ENCODE results near the gene LSP1.
A peak's percentile ranks its signal among the peaks of the same experiment; 100 is the strongest.
"Not testable (repeated sequence)": the region's sequence is repeated elsewhere in the genome, so short reads cannot be mapped to it uniquely, and the experiment has no call there.

LSP1 gene, protein sequence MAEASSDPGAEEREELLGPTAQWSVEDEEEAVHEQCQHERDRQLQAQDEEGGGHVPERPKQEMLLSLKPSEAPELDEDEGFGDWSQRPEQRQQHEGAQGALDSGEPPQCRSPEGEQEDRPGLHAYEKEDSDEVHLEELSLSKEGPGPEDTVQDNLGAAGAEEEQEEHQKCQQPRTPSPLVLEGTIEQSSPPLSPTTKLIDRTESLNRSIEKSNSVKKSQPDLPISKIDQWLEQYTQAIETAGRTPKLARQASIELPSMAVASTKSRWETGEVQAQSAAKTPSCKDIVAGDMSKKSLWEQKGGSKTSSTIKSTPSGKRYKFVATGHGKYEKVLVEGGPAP
- total RNA-seq: 665 to 1,835 (median 1,043) reads per million in 17 experiments

DNA sequence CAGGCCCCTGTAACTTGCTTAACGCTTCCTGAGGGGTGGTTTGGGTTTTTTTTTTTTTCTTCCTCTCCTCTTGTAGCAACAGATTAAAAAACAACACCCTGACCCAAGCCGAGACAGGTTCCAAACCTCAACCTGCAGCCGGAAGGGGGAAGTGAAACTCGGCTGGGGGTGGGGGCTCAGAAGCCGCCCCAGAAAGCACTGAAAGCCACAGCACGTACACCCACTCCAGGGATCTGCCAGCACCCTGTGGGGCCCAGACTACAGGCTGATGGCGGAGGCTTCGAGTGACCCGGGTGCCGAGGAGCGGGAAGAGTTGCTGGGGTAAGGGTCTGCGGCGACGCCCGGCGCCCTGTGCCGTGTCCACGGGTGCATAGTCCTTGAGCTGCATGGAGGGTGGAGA is at the start of gene LSP1:
TSS of gene LSP1 (plus strand) at position 208 of the 400 bp plus-strand sequence. CDS start at position 269, 61 bp downstream.
- DNase-seq: peak; percentile 76 to 89 (median 86)

DNA sequence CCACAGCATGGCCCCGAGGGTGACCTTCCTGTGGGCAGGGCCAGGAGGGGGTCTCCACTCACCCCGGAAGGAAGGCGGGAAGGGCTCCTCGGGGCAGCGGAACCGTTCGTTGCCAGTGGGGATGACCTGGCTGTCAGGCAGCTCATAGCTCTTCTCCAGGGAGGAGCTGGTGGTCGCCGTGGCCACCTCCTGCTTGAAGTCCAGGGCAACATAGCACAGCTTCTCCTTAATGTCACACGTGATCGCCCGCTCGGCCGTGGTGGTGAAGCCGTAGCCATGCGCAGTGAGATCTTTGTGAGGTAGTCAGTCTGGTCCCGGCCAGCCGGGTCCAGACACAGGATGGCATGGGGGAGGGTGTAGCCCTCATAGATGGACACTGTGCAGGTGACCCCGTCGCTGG is 49.6 kb upstream of the LSP1 start:
- no peak for DNase-seq

DNA sequence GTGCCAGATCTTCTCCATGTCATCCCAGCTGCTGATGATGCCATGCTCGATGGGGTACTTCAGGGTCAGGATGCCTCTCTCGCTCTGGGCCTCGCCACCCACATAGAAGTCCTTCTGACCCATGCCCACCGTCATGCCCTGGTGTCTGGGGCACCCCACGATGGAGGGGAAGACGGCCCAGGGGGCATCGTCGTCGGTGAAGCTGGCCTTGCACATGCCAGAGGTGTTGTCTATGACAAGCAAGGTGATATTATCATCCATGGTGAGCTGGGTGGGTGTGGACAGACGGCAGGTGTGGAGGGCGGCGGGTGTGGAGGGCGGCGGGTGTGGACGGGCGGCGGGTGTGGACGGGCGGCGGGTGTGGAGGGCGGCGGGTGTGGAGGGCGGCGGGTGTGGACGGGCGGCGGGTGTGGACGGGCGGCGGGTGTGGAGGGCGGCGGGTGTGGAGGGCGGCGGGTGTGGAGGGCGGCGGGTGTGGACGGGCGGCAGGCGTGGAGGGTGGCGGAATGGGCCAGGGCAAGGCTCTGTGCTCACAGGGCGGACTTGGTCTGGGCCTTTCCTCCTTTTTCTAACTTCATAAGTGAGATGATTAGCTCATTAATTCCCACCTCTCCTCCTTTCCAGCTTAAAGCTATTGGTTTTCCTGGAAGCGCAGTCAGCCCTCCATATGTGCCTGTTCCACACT is 48.9 kb upstream of the LSP1 start:
- not testable (repeated sequence) for DNase-seq

DNA sequence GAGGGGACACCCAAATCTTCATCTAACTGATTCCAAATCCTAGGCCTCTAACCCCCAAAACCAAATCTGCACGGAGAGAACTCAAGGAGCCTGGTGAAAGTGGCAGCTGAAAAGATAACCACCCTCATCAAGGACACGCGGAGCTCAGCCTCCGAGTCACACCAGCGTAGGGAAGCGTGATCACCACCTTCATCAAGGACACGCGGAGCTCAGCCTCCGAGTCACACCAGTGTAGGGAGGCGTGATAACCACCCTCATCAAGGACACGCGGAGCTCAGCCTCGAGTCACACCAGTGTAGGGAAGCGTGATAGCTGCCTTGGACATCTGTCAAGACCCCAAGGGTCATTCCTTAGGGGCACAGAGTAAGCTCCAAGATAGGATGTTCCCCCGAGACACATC is 47.4 kb upstream of the LSP1 start:
- DNase-seq: no peak

DNA sequence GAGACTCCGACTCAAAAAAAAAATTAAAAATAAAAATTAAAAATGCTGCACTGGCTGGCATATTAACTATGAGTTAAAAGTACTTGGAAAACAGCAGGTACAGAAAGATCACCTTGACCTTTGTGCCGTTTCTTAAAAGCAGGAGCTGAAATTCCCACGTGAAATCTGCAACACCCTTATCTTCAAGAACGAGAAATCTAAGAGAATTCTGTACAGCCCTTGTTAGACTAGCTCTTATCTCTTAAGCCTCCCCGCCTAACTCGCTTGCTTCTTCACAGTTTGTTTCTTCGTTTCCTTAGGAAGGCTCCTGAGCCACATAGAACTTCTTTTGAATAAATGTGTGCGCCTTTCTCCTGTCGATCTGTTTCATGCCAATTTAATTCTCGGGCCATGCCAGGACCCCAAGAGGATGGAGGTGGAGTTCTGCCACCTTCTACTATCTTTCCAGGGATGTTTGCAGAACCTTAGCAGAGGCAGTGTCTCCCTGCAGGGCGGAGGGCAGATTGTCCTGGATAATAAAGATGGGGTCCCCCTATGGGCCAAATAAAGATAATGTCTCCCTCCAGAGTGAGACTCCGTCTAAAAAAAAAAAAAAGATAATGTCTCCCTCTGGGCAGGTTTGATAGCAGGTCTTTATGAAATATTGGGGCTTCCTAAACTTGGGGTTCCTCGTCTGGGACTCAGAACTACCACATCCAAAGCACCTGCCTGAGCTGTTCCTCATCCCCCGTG is 45.5 kb upstream of the LSP1 start:
- peak in 2 of 4 experiments; percentile 28 to 36 for DNase-seq

DNA sequence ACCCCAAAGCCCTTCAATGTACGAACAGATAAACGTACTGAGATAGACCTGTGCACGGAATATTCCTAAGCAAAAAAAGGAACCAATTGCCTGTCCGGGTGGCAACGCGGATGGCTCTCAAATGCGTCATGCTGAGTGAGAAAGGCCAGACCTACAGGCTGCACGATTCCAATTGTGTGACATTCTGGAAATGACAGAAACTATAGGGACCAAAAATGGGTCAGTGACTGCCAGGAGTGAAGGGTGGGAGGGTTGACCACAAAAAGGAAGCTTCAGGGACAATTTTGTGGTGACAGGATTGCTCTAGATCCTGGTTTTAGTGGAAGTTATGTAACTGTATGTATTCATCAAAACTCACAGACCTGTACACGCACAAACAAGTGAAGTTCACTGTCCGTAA is 42.1 kb upstream of the LSP1 start:
- peak; percentile 83 to 92 (median 84) for DNase-seq

DNA sequence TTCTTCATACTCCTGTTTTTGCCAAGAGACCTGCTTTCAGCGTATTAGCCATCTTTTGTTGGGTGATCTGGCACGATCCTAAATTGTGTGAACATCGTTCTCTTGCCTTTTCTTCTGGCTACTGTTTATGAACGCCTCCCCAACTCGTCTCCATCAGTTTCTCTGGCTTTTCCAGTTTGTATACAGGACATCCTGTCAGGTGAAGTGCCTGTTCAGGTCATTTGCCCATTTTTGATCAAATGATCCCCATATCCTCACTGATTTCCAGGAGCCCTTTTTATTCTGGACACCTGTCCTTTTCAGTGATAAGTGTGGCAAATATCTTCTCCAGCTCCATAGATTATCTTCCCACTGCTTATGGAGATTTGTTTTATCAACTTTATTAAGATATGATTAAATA is 40.6 kb upstream of the LSP1 start:
- DNase-seq: no peak

DNA sequence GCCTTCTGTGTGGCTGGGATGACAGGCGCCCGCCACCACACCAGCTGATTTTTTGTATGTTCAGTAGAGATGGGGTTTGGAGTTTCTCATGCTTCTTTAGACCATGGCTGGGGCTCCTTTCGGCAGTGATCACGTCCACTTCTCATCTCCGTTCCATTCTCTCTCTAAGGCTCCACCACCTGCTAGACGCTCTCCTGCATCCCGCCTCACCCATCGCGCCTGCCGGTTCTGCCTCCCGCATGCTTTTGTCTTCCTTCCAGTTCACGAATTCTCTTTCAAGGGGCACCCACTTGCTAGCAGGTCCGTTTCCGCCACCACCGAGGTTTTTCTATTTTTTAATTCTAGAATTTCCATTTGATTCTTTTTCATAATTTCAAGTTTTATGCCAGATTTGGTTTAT is 40.1 kb upstream of the LSP1 start:
- DNase-seq: no peak

DNA sequence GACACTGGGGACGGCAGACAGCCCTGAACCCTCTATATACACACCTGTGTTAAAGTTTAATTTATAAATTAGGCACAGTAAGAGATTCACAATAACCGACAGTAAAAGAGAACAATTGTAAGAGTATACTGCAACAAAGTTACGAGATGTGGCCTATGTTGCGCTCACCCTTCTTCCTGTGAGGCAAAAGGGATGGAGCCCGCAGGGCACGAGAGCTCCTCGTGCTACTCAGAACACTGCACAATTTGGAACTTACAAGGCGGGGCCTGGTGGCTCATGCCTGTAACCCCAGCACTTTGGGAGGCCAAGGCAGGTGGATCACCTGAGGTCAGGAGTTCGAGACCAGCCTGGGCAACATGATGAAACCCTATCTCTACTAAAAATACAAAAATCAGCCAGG is 39.5 kb upstream of the LSP1 start:
- DNase-seq: not testable (repeated sequence)

DNA sequence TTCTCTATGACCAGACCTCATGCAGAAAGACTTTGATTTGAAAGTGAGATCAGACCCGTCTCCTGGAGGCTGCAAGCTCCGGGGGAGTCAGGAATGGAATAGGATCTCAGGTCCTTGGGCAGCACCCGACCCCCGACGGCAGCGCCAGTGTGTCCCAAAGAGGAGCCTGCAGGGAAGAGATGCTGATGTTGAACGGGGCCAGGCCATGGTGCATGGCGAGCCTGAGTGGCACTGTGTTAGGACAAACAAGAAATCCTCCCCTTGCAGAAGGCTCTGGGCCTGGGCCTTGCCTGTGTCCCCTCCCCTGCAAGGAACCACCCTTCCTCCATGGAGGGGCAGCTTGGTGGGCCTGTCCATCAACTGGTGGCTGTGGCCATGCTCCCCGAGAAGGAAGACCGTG is 38.2 kb upstream of the LSP1 start:
- no peak for DNase-seq

DNA sequence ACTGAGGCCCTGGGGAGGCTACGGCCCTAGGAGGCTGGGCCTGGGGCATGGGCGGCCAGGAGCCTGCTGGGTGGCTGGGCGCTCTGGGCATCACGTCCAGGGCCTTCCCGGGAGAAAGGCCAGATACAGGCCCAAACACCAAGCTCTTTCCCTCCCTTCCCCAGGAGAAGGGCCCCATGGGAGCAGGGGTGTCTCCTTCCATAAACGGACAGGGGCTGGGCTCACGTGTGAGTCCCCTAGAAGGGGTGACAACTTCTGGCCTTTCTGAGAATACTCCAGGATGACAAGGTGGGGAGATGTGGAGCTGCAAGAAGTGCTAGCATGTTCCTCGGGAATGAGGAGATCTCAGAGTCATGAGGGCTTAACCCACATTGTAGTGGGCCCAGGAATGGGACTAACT is 37.6 kb upstream of the LSP1 start:
- DNase-seq: no peak

DNA sequence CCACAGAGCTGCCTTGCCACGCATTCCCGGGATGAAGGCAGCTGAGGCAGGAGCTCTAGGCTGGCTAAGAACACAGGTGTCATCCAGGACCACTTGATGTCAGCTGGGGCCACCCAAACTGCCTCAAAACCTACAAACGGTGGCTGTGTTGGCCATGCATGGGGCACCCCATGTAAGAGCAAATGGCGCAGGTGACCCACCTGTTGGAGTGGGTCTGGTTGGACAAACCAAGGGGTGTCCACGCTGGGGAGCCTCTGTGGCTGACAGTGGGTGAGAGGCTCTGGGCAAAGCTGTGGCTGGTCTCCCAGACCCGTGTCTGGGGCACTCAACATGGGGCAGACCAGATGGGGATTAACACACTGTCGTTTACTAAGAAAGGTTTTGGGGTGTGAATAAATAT is 37.1 kb upstream of the LSP1 start:
- no peak for DNase-seq

DNA sequence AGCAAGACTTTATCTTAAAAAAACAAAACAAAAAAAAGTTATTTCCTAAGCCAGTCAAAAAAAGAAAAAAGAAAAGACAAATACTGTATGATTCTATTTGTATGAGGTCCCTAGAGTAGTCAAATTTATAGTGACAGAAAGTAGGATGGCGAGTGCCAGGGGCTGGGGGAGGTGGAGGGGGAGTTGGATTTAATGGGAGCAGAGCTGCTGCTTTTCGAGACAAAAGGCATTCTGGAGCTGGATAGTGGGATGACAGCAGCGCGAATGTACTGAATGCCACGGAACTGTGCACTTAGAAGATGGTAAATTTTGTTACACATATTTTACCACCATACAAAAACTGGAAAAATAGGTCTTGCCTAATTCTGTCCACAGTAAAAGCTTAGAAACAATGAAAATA is 35.9 kb upstream of the LSP1 start:
- DNase-seq: no peak

DNA sequence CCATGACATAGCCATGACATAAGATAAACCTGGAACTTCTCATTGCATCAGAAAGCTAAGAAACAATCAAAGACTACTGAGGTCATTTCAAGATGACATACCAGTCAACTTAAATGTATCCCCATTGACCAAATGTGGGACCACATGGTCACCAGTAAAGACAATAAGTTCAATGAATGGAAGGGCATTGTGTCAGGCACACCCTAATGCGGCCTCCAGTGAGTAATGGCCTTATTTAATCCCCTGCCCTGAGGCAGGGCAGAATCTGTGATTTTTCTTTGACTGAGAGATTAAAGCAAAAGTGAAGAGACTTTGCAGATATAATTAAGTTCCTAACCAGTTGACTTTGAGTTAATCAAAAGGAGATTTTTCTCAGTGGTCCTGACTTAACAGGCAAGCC is 35.4 kb upstream of the LSP1 start:
- no peak for DNase-seq

DNA sequence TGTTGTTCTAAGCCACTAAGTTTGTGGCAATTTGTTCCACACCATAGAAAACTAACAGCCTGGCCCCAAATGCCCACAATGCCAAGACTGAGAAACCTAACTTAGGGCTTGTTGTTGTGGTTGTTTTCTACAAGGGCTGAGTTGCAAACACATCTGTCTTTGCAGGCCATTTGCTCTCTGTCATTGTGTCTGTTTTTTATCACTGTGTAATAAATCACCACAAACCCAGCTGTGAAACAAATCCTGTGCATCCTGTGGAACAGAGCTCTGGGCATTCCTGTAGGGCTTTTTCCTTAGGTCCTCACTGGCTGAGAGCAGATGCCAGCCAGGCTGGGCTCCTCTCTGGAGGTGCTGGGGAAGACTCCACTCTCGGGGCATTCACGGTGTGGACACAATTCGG is 33.8 kb upstream of the LSP1 start:
- DNase-seq: peak in 1 of 4 experiments; percentile 1

DNA sequence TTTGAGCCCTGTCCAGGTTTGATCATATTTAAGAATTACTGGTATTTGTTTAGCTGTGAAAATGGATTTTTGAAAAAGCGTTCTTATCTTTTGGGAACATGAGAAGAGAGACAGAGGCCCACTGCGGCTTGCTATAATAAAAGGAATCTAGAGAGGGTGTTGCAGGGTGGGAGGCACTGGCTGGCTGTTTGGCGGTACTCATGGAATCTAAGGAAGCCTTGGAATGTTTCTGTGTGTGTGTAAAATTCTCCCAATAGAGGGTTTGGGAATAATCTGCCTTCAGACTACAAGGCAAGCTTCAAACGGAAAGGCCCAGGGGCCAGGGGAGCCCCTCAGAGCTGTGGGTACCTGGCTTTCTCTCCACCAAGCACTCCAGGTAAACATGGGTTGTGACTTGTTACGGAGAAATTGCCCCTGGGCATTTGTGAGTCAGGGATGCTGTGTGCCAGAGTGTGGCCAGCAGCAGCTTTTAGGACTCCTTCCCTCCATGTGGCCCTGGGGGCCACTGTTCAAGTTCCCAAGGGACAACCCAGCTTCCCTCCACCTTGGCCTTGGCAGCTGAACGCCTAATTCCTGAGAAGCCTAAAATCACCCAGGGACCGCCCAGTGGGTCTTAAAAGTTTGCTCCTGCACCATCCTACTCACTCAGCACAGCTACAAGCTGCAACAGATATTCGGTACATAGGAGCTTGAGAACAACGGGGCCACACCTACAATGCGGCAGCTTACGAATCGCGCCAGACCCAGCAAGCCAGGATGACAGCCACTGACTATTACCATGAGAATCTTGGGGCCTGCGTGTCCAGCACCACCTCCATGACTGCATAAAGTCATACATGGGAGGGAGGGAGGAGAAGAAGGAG is 32.2 kb upstream of the LSP1 start:
- peak in 1 of 4 experiments; percentile 1 for DNase-seq

DNA sequence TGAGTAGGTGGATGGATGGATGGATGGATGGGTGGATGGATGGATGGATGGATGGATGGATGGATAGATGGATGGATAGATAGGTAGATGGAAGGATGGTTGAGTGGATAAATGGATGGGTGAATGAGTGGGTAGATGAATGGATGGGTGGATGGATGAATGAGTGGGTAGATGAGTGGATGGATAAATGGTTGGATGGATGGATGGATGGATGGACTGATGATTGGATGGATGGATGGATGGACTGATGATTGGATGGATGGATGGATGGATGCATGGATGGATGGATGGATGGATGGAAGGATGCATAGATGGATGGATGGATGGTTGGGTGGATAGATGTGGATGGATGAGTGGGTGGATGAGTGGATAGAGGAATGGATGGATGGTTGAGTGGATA is 31.3 kb upstream of the LSP1 start:
- DNase-seq: no peak

DNA sequence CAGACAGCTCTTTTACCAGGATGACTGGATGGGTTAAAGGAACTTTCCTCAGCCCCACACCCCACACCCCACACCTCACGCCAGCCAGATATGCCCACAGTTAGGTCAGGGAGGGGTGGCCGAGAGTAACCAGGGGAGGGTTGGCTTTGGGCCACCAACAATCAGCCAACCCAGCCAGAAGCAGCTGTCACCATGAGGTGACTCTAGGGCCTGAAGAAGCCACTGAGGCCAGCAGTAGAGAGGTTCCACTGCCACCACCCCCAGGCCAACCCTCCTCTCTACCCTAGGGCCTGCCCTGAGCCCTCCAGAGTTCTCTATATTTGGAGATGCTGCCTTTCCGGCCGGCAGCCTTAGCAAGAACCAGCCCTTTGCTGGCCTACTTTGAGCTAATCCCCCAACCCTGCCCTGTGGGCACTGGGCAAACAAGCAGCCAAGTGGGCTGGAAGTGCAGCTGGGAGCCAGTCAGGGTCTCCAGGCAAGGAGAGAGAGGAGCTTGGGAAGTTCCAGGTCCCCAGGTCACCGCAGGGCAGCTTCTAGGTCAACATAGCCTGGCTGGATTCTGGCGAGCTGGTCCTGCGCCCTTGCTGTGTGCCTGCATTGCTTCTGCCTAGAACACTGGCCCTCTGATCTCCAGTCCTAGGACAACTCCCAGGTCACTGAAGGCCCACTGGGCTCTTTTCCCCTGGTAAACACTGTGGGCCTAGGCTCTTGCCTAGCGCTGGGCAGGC is 30.1 kb upstream of the LSP1 start:
- DNase-seq: no peak

DNA sequence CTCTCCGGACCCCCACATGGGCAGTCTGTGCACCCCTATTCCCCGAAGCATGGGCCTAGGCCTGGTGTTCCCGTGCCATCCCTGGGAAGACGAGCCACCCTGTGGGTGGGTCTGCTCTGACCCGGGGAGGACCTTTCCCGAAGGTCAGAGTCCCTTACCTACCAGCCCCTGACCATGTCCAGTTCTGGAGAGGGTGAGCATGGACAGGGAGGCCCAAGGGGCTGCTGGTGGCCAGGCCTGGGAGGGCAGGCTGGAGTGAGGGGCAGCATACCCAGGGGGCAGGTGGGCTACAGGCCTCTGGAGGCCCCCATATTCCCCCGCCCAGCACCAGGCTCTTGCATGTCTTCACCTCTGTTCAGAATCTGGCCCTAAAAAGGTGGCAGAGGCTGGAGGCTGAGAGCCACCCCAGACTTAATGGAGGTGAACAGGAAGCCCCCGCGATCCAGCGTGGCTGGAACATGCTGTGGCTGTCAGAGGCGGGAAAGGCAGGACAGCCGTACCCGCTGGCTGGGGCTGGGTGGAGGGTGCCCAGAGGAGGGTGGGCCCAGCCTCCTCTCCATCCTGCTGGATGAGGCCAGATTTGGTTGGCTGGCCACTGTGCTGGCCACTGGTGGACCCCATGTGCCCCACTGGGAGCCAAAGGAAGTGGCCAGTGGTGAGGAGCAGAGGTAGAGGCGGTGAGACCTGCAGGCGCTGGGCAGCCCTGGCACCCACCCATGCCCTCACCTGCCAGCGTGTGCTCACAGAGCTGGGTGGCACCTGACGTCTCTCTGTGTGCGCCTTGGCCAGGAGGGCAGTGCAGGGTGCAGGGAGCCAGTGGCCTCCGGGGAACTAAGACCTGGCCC is 29.3 kb upstream of the LSP1 start:
- no peak for DNase-seq

DNA sequence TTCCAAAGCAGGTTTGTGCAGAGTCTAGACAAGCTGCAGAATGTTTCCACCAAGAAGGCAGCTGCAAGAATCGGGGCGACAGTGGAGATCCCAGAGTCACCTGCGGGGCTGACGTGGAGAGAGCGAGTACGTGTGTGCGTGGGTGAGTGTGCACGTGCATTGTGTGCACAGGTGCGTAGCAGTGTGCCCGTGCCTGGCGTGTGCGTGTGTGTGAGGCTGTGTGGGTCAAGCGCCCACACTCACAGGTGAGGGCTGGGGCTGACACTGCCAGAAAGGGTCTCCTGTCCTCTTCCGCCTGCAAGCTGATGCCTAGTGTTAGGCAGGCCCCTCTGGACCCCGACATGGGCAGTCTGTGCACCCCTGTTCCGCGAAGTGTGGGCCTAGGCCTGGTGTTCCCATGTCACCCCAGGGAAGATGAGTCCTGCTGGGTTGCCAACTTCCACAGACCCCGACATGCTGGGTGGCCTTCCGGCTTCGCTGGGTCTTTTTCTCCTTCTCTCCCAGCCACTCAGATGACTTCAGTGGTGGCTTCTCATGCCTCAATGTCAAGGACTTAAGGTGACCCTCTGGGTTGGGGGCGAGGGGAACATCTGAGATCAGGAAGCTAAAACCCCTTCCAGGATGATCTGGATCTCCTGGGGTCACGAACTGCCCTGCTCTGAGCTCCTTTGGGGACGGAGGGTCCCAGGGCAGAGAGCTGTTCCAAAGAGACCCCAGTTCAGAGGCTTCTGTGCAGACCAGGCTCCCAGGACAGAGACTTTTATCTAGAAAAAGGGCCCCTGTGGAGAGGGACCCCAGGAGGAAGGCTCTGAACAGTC is 28.5 kb upstream of the LSP1 start:
- no peak for DNase-seq

Measured in suppressor macrophage (primary cell).